Mucosa of stomach (tissue), 1 donor: ENCODE measurements around the gene ATP9A.
"Not testable (repeated sequence)": the region's sequence is repeated elsewhere in the genome, so short reads cannot be mapped to it uniquely, and the experiment has no call there.

Experiments
- H3K27me3 ChIP-seq: one replicate; pipeline ENCODE4 v1.7.0; 2013; ENCODE audit warnings: mild to moderate bottlenecking, low read length; ENCODE audit not compliant: control insufficient read depth, insufficient read depth
- H3K36me3 ChIP-seq: one replicate; pipeline ENCODE4 v1.7.0; 2013; ENCODE audit warnings: low read length; ENCODE audit not compliant: control insufficient read depth, insufficient read depth
- H3K4me1 ChIP-seq: one replicate; pipeline ENCODE4 v1.7.0; 2013; ENCODE audit warnings: mild to moderate bottlenecking, low read length; ENCODE audit not compliant: control insufficient read depth, insufficient read depth
- H3K4me3 ChIP-seq: one replicate; pipeline ENCODE4 v1.7.0; 2013; ENCODE audit warnings: low read length
- H3K9ac ChIP-seq: one replicate; pipeline ENCODE4 v1.7.0; 2013; ENCODE audit warnings: mild to moderate bottlenecking, low read length, moderate library complexity
- H3K9me3 ChIP-seq: one replicate; pipeline ENCODE4 v1.7.0; 2013; ENCODE audit warnings: mild to moderate bottlenecking, low read length, moderate library complexity; ENCODE audit not compliant: control insufficient read depth
- donor health status: Pancreatic carcinoma.

The ATP9A gene

GRCh38 chr20:51650685-51651134 lies 117.5 kb downstream of the ATP9A start:
- H3K9ac ChIP-seq = no peak overlapping the region
- no peak overlapping the region for H3K4me3 ChIP-seq
- H3K36me3 ChIP-seq = peaks cover 4% of the 10 kb centered on the region
- H3K9me3 ChIP-seq = no peaks in the 10 kb centered on the region
- H3K4me1 ChIP-seq = no peaks in the 10 kb centered on the region
- H3K27me3 ChIP-seq = no peaks in the 10 kb centered on the region

GRCh38 chr20:51648571-51648947 lies 119.6 kb downstream of the ATP9A start:
- H3K36me3 ChIP-seq = peaks cover 4% of the 10 kb centered on the region
- H3K4me3 ChIP-seq = no peak overlapping the region
- no peaks in the 10 kb centered on the region for H3K4me1 ChIP-seq
- no peaks in the 10 kb centered on the region for H3K27me3 ChIP-seq
- H3K9me3 ChIP-seq = no peaks in the 10 kb centered on the region
- H3K9ac ChIP-seq = no peak overlapping the region

- peaks cover 4% of the 10 kb centered on the region for H3K36me3 ChIP-seq
- no peak overlapping the region for H3K9ac ChIP-seq
- no peaks in the 10 kb centered on the region for H3K4me1 ChIP-seq
- H3K9me3 ChIP-seq = no peaks in the 10 kb centered on the region
- no peaks in the 10 kb centered on the region for H3K27me3 ChIP-seq
- H3K4me3 ChIP-seq = no peak overlapping the region
Measured at GRCh38 chr20:51647674-51648570, 120.3 kb downstream of the ATP9A start.

GRCh38 chr20:51643810-51644209 lies 124.4 kb downstream of the ATP9A start:
- H3K36me3 ChIP-seq, H3K9me3 ChIP-seq, H3K9ac ChIP-seq, H3K4me3 ChIP-seq, H3K4me1 ChIP-seq, H3K27me3 ChIP-seq: not testable (repeated sequence)

- Histone ChIP-seq H3K9me3 (no peaks in the 10 kb centered on the region), H3K4me3 (no peak overlapping the region), H3K27me3 (no peaks in the 10 kb centered on the region), H3K36me3 (no peaks in the 10 kb centered on the region), H3K4me1 (peaks cover 3% of the 10 kb centered on the region), H3K9ac (no peak overlapping the region)
Measured at GRCh38 chr20:51643390-51643789, 124.8 kb downstream of the ATP9A start.

GRCh38 chr20:51641866-51642265 lies 126.3 kb downstream of the ATP9A start:
- peaks cover 3% of the 10 kb centered on the region for H3K4me1 ChIP-seq
- no peak overlapping the region for H3K9ac ChIP-seq
- H3K27me3 ChIP-seq = no peaks in the 10 kb centered on the region
- no peak overlapping the region for H3K4me3 ChIP-seq
- no peaks in the 10 kb centered on the region for H3K9me3 ChIP-seq
- H3K36me3 ChIP-seq = no peaks in the 10 kb centered on the region

GRCh38 chr20:51640743-51641142 lies 127.4 kb downstream of the ATP9A start:
- no peaks in the 10 kb centered on the region for H3K9me3 ChIP-seq
- no peak overlapping the region for H3K4me3 ChIP-seq
- peaks cover 3% of the 10 kb centered on the region for H3K4me1 ChIP-seq
- H3K36me3 ChIP-seq = no peaks in the 10 kb centered on the region
- no peaks in the 10 kb centered on the region for H3K27me3 ChIP-seq
- no peak overlapping the region for H3K9ac ChIP-seq

- no peak overlapping the region for H3K4me3 ChIP-seq
- peaks cover under 1% of the 10 kb centered on the region for H3K36me3 ChIP-seq
- peaks cover 3% of the 10 kb centered on the region for H3K4me1 ChIP-seq
- H3K9me3 ChIP-seq = no peaks in the 10 kb centered on the region
- H3K9ac ChIP-seq = no peak overlapping the region
- no peaks in the 10 kb centered on the region for H3K27me3 ChIP-seq
Measured at GRCh38 chr20:51639206-51639832, 128.9 kb downstream of the ATP9A start.

GRCh38 chr20:51637241-51637640 lies 130.9 kb downstream of the ATP9A start:
- no peaks in the 10 kb centered on the region for H3K27me3 ChIP-seq
- H3K4me1 ChIP-seq = peaks cover 3% of the 10 kb centered on the region
- no peaks in the 10 kb centered on the region for H3K9me3 ChIP-seq
- no peak overlapping the region for H3K9ac ChIP-seq
- H3K36me3 ChIP-seq = peaks cover 4% of the 10 kb centered on the region
- H3K4me3 ChIP-seq = no peak overlapping the region

- Histone ChIP-seq H3K36me3 (peaks cover 4% of the 10 kb centered on the region), H3K4me3 (no peak overlapping the region), H3K4me1 (peaks cover 10% of the 10 kb centered on the region), H3K9ac (no peak overlapping the region), H3K27me3 (no peaks in the 10 kb centered on the region), H3K9me3 (no peaks in the 10 kb centered on the region)
Measured at GRCh38 chr20:51636123-51636522, 132.1 kb downstream of the ATP9A start.

- Histone ChIP-seq H3K36me3 (peaks cover 4% of the 10 kb centered on the region), H3K4me1 (peaks cover 14% of the 10 kb centered on the region), H3K4me3 (no peak overlapping the region), H3K9me3 (no peaks in the 10 kb centered on the region), H3K9ac (no peak overlapping the region), H3K27me3 (no peaks in the 10 kb centered on the region)
Measured at GRCh38 chr20:51635680-51636079, 132.5 kb downstream of the ATP9A start.

GRCh38 chr20:51634877-51635276 lies 133.3 kb downstream of the ATP9A start:
- Histone ChIP-seq H3K9ac (no peak overlapping the region), H3K36me3 (peaks cover 4% of the 10 kb centered on the region)

More at GRCh38 chr20:51634877-51635276, 133.3 kb downstream of the ATP9A start:
- Histone ChIP-seq H3K27me3 (no peaks in the 10 kb centered on the region), H3K4me1 (peaks cover 18% of the 10 kb centered on the region), H3K4me3 (no peak overlapping the region), H3K9me3 (no peaks in the 10 kb centered on the region)
